Measurements from ENCODE around the gene RNH1. TPM values are rescaled to one million over a fixed set of nuclear protein-coding genes. Genes with fewer than 3 reads are reported as not detected.
A peak's percentile ranks its signal among the peaks of the same experiment; 100 is the strongest.

The RNH1 gene
- total RNA-seq, 4 donors from 2014 or later = 151 to 309 (median 198) TPM

GRCh38 chr11:528815-529727 is 22.0 kb upstream of the RNH1 start:
- Histone ChIP-seq H3K27ac (no peak overlapping the region), H3K27me3 (no peaks in the 10 kb centered on the region), H3K9me3 (no peaks in the 10 kb centered on the region), H3K4me3 (no peak overlapping the region), H3K36me3 (no peaks in the 10 kb centered on the region), H3K4me1 (peaks cover 2 to 8% (median 5%) of the 10 kb centered on the region in 4 donors)
- no peak for DNase-seq
- in situ Hi-C loops (cut with MboI; ENCODE audit: low pct_ligation_motif_present in 1 of 4, low pct_unique_long_range_greater_than_20kb in 1 of 4, low sequenced_read_pairs in 3 of 4) = no loop called here
- 67 to 78% methylated on average over 8 to 28 of the region's 29 CpGs for WGBS, 2 donors (ENCODE audit: low coverage in 1 of 2)
- intact Hi-C loops (cut with DNase I; ENCODE audit: low total_unique reads) = no loop called here
- TF ChIP-seq POLR2A (IDR thresholded peaks at IDR 0.05) = no peak
- TF ChIP-seq CTCF (IDR thresholded peaks at IDR 0.05) = no peak
- TF ChIP-seq POLR2AphosphoS5 (IDR thresholded peaks at IDR 0.05) = no peak
- no peak for TF ChIP-seq EP300 (IDR thresholded peaks at IDR 0.05; ENCODE audit: low read depth)

- Histone ChIP-seq H3K9me3 (no peaks in the 10 kb centered on the region), H3K27me3 (no peaks in the 10 kb centered on the region), H3K4me1 (peaks cover 0 to under 1% (median 0%) of the 10 kb centered on the region in 4 donors), H3K36me3 (no peaks in the 10 kb centered on the region), H3K4me3 (no peak overlapping the region), H3K27ac (no peak overlapping the region)
- intact Hi-C loops (cut with DNase I; ENCODE audit: low total_unique reads) = no loop called here
- in situ Hi-C loops (cut with MboI; ENCODE audit: low pct_ligation_motif_present in 1 of 4, low pct_unique_long_range_greater_than_20kb in 1 of 4, low sequenced_read_pairs in 3 of 4) = no loop called here
- no peak for DNase-seq
- 87% methylated on average over 30 of the region's 30 CpGs; no CpG with 5 or more reads in 1 of the 2 donors for whole genome bisulfite sequencing, 2 donors (ENCODE audit: low coverage in 1 of 2)
- no peak for TF ChIP-seq POLR2AphosphoS5 (IDR thresholded peaks at IDR 0.05)
- no peak for TF ChIP-seq POLR2A (IDR thresholded peaks at IDR 0.05)
- no peak for TF ChIP-seq CTCF (IDR thresholded peaks at IDR 0.05)
- no peak for TF ChIP-seq EP300 (IDR thresholded peaks at IDR 0.05; ENCODE audit: low read depth)
These were observed 21.2 kb upstream of the RNH1 start for GRCh38 chr11:528166-528814.

- H3K27me3 ChIP-seq = no peaks in the 10 kb centered on the region
- peak overlapping the region in 1 of 4 donors; percentile 5 for H3K4me3 ChIP-seq
- H3K36me3 ChIP-seq = no peaks in the 10 kb centered on the region
- intact Hi-C loops (cut with DNase I; ENCODE audit: low total_unique reads) = no loop called here
- H3K9me3 ChIP-seq = no peaks in the 10 kb centered on the region
- no peak overlapping the region for H3K27ac ChIP-seq
- no peaks in the 10 kb centered on the region for H3K4me1 ChIP-seq
- 73 to 80% methylated on average over 2 to 17 of the region's 17 CpGs for WGBS, 2 donors (ENCODE audit: low coverage in 1 of 2)
- TF ChIP-seq CTCF (IDR thresholded peaks at IDR 0.05) (no peak), EP300 (IDR thresholded peaks at IDR 0.05; ENCODE audit: low read depth) (no peak), POLR2AphosphoS5 (IDR thresholded peaks at IDR 0.05) (no peak), POLR2A (IDR thresholded peaks at IDR 0.05) (no peak)
- in situ Hi-C loops (cut with MboI; ENCODE audit: low pct_ligation_motif_present in 1 of 4, low pct_unique_long_range_greater_than_20kb in 1 of 4, low sequenced_read_pairs in 3 of 4) = no loop called here
- no peak for DNase-seq
These were observed 19.1 kb upstream of the RNH1 start for GRCh38 chr11:526192-526591.

GRCh38 chr11:521177-521688 is 14.2 kb upstream of the RNH1 start:
- DNase-seq = no peak
- H3K27me3 ChIP-seq = no peaks in the 10 kb centered on the region
- TF ChIP-seq POLR2A (IDR thresholded peaks at IDR 0.05) = no peak
- no peak for TF ChIP-seq POLR2AphosphoS5 (IDR thresholded peaks at IDR 0.05)
- TF ChIP-seq EP300 (IDR thresholded peaks at IDR 0.05; ENCODE audit: low read depth) = no peak
- no peak for TF ChIP-seq CTCF (IDR thresholded peaks at IDR 0.05)
- intact Hi-C loops (cut with DNase I; ENCODE audit: low total_unique reads) (no loop called here), in situ Hi-C loops (cut with MboI; ENCODE audit: low pct_ligation_motif_present in 1 of 4, low pct_unique_long_range_greater_than_20kb in 1 of 4, low sequenced_read_pairs in 3 of 4) (no loop called here)
- H3K4me1 ChIP-seq = peaks cover 0 to 12% (median 4%) of the 10 kb centered on the region in 4 donors
- H3K36me3 ChIP-seq = no peaks in the 10 kb centered on the region
- 95 to 100% methylated on average over 4 to 10 of the region's 10 CpGs for WGBS, 2 donors (ENCODE audit: low coverage in 1 of 2)
- H3K4me3 ChIP-seq = no peak overlapping the region
- H3K27ac ChIP-seq = no peak overlapping the region
- H3K9me3 ChIP-seq = peaks cover 0 to 6% of the 10 kb centered on the region in 2 donors
